ENCODE data around the gene PJA2. TPM values are rescaled to one million over a fixed set of nuclear protein-coding genes. Genes with fewer than 3 reads are reported as not detected.

The PJA2 gene
- total RNA-seq, 1 experiment from 2014 or later: 51.5 TPM

- ChIA-PET CTCF (no interaction called here), POLR2A (no interaction called here)
- DNase-seq (ENCODE audit: low spot score) (no peak), ATAC-seq (no peak)
- peaks cover 11% of the 10 kb centered on the region; the same call in 1 of the 2 replicates for H3K36me3 Mint-ChIP-seq
- H3K27me3 Mint-ChIP-seq (ENCODE audit: low read depth): no peaks in the 10 kb centered on the region
- peaks cover 3% of the 10 kb centered on the region; the same call in 1 of the 2 replicates for H3K4me1 Mint-ChIP-seq
- H3K4me3 Mint-ChIP-seq: no peak overlapping the region
- H3K9me3 Mint-ChIP-seq: no peaks in the 10 kb centered on the region
- TF ChIP-seq ZNF423 (CRISPR knock-in tag; IDR thresholded peaks at IDR 0.05): no peak
- no peak overlapping the region for H3K27ac Mint-ChIP-seq
These were observed 75.7 kb downstream of the PJA2 start for GRCh38 chr5:109334056-109334455.

DNA sequence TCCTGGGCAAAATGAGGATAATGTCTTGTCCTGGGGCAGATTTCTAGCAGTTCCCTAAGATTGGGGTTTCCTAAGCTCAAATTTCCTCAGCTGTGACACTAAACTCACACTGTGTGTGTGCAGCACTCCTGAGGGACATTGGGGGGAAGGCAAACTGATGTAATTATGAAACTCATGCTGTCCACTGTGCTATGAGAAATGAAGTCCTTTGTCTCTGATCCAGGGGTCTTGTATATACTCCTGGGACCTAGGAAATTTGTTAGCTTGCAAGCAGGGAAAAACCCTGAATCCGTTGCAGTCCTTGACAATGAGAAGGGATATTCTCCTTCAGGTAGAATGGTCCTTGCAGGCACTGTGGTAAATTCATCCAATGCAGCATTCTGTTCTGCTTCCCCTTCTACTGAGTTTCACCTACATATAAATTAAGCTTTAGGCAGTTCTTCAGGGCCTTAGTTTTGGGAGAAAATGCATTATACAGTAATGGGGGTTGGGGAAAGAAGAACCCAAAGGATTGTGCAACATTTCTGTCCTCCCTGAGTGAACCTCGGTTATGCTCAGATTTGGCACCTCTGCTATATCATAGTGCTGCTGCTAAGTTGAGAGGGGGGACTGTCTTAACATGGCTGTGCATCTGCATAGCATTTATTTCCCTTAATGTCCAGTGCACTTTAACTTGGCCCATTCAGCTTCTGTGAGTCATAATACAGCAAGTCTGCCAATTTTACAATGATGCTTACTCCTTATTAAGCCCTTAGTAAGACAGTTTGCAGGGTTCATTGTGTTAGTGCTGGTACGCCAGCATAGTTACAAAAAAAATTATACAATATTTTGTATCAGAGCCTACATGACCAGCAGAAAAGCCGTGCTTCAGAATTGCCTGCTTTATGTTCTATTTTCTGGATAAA is 80.2 kb downstream of the PJA2 start:
- no peaks in the 10 kb centered on the region for H3K36me3 Mint-ChIP-seq
- no peak for ATAC-seq
- CTCF ChIA-PET: interaction anchor here (0.6 kb wide), 1 partner anchor 405 kb away, joined by 3 read pairs; no protein-coding TSS in a partner anchor
- H3K4me1 Mint-ChIP-seq: peaks cover 3% of the 10 kb centered on the region; the same call in 1 of the 2 replicates
- H3K4me3 Mint-ChIP-seq: no peak overlapping the region
- POLR2A ChIA-PET: no interaction called here
- no peak for DNase-seq (ENCODE audit: low spot score)
- H3K9me3 Mint-ChIP-seq: no peaks in the 10 kb centered on the region
- H3K27me3 Mint-ChIP-seq (ENCODE audit: low read depth): no peaks in the 10 kb centered on the region
- no peak for TF ChIP-seq FOXJ3 (CRISPR knock-in tag; IDR thresholded peaks at IDR 0.05; ENCODE audit: borderline replicate concordance)
- TF ChIP-seq, protein P1, sequence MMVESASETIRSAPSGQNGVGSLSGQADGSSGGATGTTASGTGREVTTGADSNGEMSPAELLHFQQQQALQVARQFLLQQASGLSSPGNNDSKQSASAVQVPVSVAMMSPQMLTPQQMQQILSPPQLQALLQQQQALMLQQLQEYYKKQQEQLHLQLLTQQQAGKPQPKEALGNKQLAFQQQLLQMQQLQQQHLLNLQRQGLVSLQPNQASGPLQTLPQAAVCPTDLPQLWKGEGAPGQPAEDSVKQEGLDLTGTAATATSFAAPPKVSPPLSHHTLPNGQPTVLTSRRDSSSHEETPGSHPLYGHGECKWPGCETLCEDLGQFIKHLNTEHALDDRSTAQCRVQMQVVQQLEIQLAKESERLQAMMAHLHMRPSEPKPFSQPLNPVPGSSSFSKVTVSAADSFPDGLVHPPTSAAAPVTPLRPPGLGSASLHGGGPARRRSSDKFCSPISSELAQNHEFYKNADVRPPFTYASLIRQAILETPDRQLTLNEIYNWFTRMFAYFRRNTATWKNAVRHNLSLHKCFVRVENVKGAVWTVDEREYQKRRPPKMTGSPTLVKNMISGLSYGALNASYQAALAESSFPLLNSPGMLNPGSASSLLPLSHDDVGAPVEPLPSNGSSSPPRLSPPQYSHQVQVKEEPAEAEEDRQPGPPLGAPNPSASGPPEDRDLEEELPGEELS (CRISPR knock-in tag; IDR thresholded peaks at IDR 0.05): no peak
- TF ChIP-seq ZNF423 (CRISPR knock-in tag; IDR thresholded peaks at IDR 0.05): no peak
- TF ChIP-seq, protein P2, sequence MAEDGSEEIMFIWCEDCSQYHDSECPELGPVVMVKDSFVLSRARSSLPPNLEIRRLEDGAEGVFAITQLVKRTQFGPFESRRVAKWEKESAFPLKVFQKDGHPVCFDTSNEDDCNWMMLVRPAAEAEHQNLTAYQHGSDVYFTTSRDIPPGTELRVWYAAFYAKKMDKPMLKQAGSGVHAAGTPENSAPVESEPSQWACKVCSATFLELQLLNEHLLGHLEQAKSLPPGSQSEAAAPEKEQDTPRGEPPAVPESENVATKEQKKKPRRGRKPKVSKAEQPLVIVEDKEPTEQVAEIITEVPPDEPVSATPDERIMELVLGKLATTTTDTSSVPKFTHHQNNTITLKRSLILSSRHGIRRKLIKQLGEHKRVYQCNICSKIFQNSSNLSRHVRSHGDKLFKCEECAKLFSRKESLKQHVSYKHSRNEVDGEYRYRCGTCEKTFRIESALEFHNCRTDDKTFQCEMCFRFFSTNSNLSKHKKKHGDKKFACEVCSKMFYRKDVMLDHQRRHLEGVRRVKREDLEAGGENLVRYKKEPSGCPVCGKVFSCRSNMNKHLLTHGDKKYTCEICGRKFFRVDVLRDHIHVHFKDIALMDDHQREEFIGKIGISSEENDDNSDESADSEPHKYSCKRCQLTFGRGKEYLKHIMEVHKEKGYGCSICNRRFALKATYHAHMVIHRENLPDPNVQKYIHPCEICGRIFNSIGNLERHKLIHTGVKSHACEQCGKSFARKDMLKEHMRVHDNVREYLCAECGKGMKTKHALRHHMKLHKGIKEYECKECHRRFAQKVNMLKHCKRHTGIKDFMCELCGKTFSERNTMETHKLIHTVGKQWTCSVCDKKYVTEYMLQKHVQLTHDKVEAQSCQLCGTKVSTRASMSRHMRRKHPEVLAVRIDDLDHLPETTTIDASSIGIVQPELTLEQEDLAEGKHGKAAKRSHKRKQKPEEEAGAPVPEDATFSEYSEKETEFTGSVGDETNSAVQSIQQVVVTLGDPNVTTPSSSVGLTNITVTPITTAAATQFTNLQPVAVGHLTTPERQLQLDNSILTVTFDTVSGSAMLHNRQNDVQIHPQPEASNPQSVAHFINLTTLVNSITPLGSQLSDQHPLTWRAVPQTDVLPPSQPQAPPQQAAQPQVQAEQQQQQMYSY (CRISPR knock-in tag; IDR thresholded peaks at IDR 0.05): no peak
- TF ChIP-seq MLX (CRISPR knock-in tag; IDR thresholded peaks at IDR 0.05): no peak
- TF ChIP-seq CREB1 (CRISPR knock-in tag; IDR thresholded peaks at IDR 0.05): no peak
- no peak for TF ChIP-seq USF2 (CRISPR knock-in tag; IDR thresholded peaks at IDR 0.05)
- TF ChIP-seq AR (CRISPR knock-in tag; IDR thresholded peaks at IDR 0.05): no peak
- TF ChIP-seq FOXP1 (CRISPR knock-in tag; IDR thresholded peaks at IDR 0.05; ENCODE audit: borderline replicate concordance): no peak
- no peak for TF ChIP-seq SMAD4 (CRISPR knock-in tag; IDR thresholded peaks at IDR 0.05)
- TF ChIP-seq ZBTB21 (CRISPR knock-in tag; IDR thresholded peaks at IDR 0.05; ENCODE audit: borderline replicate concordance): no peak
- TF ChIP-seq, protein P3, sequence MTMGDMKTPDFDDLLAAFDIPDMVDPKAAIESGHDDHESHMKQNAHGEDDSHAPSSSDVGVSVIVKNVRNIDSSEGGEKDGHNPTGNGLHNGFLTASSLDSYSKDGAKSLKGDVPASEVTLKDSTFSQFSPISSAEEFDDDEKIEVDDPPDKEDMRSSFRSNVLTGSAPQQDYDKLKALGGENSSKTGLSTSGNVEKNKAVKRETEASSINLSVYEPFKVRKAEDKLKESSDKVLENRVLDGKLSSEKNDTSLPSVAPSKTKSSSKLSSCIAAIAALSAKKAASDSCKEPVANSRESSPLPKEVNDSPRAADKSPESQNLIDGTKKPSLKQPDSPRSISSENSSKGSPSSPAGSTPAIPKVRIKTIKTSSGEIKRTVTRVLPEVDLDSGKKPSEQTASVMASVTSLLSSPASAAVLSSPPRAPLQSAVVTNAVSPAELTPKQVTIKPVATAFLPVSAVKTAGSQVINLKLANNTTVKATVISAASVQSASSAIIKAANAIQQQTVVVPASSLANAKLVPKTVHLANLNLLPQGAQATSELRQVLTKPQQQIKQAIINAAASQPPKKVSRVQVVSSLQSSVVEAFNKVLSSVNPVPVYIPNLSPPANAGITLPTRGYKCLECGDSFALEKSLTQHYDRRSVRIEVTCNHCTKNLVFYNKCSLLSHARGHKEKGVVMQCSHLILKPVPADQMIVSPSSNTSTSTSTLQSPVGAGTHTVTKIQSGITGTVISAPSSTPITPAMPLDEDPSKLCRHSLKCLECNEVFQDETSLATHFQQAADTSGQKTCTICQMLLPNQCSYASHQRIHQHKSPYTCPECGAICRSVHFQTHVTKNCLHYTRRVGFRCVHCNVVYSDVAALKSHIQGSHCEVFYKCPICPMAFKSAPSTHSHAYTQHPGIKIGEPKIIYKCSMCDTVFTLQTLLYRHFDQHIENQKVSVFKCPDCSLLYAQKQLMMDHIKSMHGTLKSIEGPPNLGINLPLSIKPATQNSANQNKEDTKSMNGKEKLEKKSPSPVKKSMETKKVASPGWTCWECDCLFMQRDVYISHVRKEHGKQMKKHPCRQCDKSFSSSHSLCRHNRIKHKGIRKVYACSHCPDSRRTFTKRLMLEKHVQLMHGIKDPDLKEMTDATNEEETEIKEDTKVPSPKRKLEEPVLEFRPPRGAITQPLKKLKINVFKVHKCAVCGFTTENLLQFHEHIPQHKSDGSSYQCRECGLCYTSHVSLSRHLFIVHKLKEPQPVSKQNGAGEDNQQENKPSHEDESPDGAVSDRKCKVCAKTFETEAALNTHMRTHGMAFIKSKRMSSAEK (CRISPR knock-in tag; IDR thresholded peaks at IDR 0.05; ENCODE audit: borderline replicate concordance): no peak
- no peak for TF ChIP-seq ZNF317 (CRISPR knock-in tag; IDR thresholded peaks at IDR 0.05; ENCODE audit: borderline replicate concordance, low read depth)
- TF ChIP-seq ELF4 (CRISPR knock-in tag; IDR thresholded peaks at IDR 0.05; ENCODE audit: low read depth): no peak
- no peak for TF ChIP-seq RELA (CRISPR knock-in tag; IDR thresholded peaks at IDR 0.05; ENCODE audit: borderline replicate concordance)
- TF ChIP-seq CREM (CRISPR knock-in tag; IDR thresholded peaks at IDR 0.05): no peak
- no peak for TF ChIP-seq SOX15 (CRISPR knock-in tag; IDR thresholded peaks at IDR 0.05)
- no peak for TF ChIP-seq ZNF138 (CRISPR knock-in tag; conservative IDR thresholded peaks at IDR 0.05)
- no peak overlapping the region for H3K27ac Mint-ChIP-seq
